A673 (cell line): ENCODE results near the gene DDX59.

Experiments used
- CTCF ChIP-seq: fragments of 300-800, 200-600 bp; sonication (generic); conservative IDR thresholded peaks from 2 replicates; pipeline ENCODE4 v1.5.1; 2017; ENCODE audit warnings: low read depth, mild to moderate bottlenecking, antibody characterized with exemption, low read length, moderate library complexity, mixed read lengths
- EZH2 ChIP-seq: fragments of 200-600 bp; sonication (generic); IDR thresholded peaks from 2 replicates; pipeline ENCODE4 v1.6.1; 2017; ENCODE audit warnings: borderline replicate concordance, low read depth, mild to moderate bottlenecking, mixed read lengths, antibody characterized with exemption, low read length; ENCODE audit not compliant: poor library complexity, severe bottlenecking

- TF ChIP-seq CTCF (no peak), EZH2 (no peak)
These were observed 25.7 kb downstream of the DDX59 start for GRCh38 chr1:200644021-200644420.
